CD4-positive, alpha-beta T cell treated with Interleukin-15 for 4 hours (primary cell): ENCODE results near the gene RBM4B.
"Not testable (repeated sequence)": the region's sequence is repeated elsewhere in the genome, so short reads cannot be mapped to it uniquely, and the experiment has no call there.

Experiments
- DNase-seq: peaks from one replicate; pipeline ENCODE4 v3.0.0-alpha.2; 2020; ENCODE audit warnings: low spot score

RBM4B gene

GRCh38 chr11:66641834-66642233 is 35.9 kb downstream of the RBM4B start:
- no peak for DNase-seq

GRCh38 chr11:66639814-66640340 is 37.8 kb downstream of the RBM4B start:
- not testable (repeated sequence) for DNase-seq

- peak; percentile 30 for DNase-seq
Measured at GRCh38 chr11:66639066-66639813, 38.4 kb downstream of the RBM4B start.

- DNase-seq, result peak; percentile 99
Measured at GRCh38 chr11:66638177-66639065, 39.3 kb downstream of the RBM4B start, which contains the start of gene RBM4. Gene RBM4 (plus strand): TSS chr11:66638703. CDS start chr11:66639712, 1,009 bp downstream.

GRCh38 chr11:66637557-66638176 is 40.0 kb downstream of the RBM4B start:
- no peak for DNase-seq

- DNase-seq, result no peak
Measured at GRCh38 chr11:66636411-66636810, 41.3 kb downstream of the RBM4B start.

GRCh38 chr11:66632952-66633351 is 44.7 kb downstream of the RBM4B start:
- no peak for DNase-seq

- no peak for DNase-seq
Measured at GRCh38 chr11:66631883-66632282, 45.8 kb downstream of the RBM4B start.

GRCh38 chr11:66629356-66629755 is 48.3 kb downstream of the RBM4B start:
- no peak for DNase-seq

- DNase-seq, result no peak
Measured at GRCh38 chr11:66628061-66628603, 49.6 kb downstream of the RBM4B start.

- no peak for DNase-seq
Measured at GRCh38 chr11:66626926-66627325, 50.8 kb downstream of the RBM4B start.

- no peak for DNase-seq
Measured at GRCh38 chr11:66626382-66626781, 51.3 kb downstream of the RBM4B start.

GRCh38 chr11:66625752-66626149 is 51.9 kb downstream of the RBM4B start:
- DNase-seq, result no peak

GRCh38 chr11:66625041-66625751 is 52.5 kb downstream of the RBM4B start:
- no peak for DNase-seq

- no peak for DNase-seq
Measured at GRCh38 chr11:66624450-66624849, 53.2 kb downstream of the RBM4B start.

GRCh38 chr11:66619080-66619554 is 58.6 kb downstream of the RBM4B start:
- peak; percentile 78 for DNase-seq

GRCh38 chr11:66617155-66617834 is 60.4 kb downstream of the RBM4B start:
- DNase-seq, result peak; percentile 38

GRCh38 chr11:66616379-66617154 is 61.1 kb downstream of the RBM4B start, which contains the start of gene RBM14:
Gene RBM14 (plus strand): TSS chr11:66616630. CDS start chr11:66616721, 91 bp downstream.
- peak; percentile 99 for DNase-seq
